ENCODE data around the gene RFTN1.
"Not testable (repeated sequence)": the region's sequence is repeated elsewhere in the genome, so short reads cannot be mapped to it uniquely, and the experiment has no call there.

RFTN1 gene

DNA sequence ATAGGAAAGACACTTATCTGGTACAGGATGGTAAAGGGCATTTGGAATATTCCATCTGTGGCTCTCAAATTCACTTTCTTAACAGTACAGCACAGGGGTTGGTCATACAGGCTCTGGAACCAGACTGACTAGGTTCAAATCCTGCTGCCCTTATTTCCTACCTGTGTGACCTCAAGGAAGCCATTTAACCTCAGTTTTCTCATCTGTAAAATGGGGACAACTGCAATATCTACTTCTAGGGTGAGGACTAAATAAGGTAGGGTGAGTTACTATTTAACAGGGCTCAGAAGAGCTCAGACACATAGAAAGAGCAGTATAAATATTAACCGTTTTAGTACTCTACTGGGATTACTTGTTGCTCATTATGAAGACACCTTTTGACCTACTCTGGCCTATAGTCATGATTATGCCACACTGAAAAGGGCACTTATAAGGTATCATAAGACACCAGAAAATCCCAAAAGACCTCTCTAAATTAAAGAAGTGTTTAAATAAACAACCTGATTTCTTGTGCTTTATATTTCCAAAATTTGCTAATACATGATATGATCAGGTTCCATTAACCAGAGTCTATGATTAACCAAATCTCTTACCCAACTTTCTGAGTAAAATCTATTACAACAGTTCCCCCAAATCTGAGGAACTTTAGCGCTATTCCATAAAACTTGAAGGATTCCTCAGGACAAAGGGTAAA, 6.5 kb downstream of the RFTN1 start:
- no peak for DNase-seq (ENCODE audit: low spot score)

DNA sequence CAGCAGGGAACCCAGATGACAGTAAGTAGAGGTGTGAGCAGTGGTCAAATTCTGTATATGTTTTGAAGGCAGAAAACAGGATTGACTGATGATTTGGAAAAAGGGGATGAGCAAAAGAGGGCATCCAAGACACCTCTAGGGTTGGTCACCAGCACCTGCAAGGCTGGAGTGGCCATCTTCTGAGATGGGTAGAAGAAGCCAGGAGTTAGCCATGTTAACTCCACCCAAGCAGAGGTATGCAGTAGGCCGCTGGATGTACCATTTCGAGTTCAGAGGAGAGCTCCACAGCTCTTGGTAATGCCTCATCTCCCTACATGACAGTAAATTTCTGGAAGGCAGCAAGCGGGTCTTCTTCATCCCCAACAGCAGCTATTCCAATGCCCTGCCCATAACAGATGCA, 7.0 kb downstream of the RFTN1 start:
- no peak for DNase-seq (ENCODE audit: low spot score)

GRCh38 chr3:16504692-16505091, 8.8 kb downstream of the RFTN1 start:
- DNase-seq (ENCODE audit: low spot score): no peak

- no peak for DNase-seq (ENCODE audit: low spot score)
These were observed 9.3 kb downstream of the RFTN1 start for GRCh38 chr3:16504242-16504641.

- no peak for DNase-seq (ENCODE audit: low spot score)
These were observed 10.2 kb downstream of the RFTN1 start for GRCh38 chr3:16503191-16503776.

GRCh38 chr3:16502347-16502908, 11.1 kb downstream of the RFTN1 start:
- DNase-seq (ENCODE audit: low spot score): no peak

GRCh38 chr3:16501376-16501775, 12.1 kb downstream of the RFTN1 start:
- no peak for DNase-seq (ENCODE audit: low spot score)

GRCh38 chr3:16500911-16501310, 12.6 kb downstream of the RFTN1 start:
- DNase-seq (ENCODE audit: low spot score): no peak

GRCh38 chr3:16500093-16500492, 13.4 kb downstream of the RFTN1 start:
- DNase-seq (ENCODE audit: low spot score): no peak

GRCh38 chr3:16499351-16499750, 14.1 kb downstream of the RFTN1 start:
- DNase-seq (ENCODE audit: low spot score): no peak

- no peak for DNase-seq (ENCODE audit: low spot score)
These were observed 15.2 kb downstream of the RFTN1 start for GRCh38 chr3:16498130-16498890.

DNA sequence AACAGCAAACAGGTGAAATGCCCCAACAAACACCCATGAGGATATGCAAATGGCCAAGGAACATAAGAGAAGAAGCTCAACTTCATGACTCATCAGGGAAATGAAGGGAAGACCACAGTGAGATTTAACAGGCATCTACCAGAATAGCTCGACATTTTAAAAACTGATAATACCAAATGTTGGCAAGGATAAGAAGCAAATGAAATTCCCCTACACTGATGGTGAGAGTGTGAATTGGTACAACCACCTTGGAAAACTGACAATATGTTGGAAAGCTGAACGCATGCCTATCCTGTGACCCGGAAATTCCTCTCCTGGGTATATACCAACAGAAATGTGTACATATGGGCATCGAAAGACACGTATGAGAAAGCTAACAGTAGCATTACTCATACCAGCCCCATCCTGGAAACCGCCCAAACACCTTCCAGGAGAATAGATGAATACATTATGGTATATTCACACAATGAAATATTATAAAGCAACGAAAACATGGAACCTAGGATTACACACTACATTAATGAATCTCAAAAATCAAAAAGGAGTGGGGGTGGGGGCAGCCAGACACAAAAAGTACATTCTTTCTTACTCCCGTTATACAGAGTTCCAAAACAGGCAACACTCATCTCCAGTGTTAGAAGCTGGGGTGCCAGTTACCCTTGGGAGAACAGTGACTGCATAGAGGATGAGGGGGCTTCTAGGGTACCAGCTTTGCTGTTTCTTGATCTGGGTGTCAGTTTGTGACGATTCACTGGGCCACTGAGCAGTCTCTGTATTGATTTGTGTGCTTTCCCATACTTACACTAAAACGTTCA, 16.9 kb downstream of the RFTN1 start:
- no peak for DNase-seq (ENCODE audit: low spot score)

- DNase-seq (ENCODE audit: low spot score): no peak
These were observed 17.5 kb downstream of the RFTN1 start for GRCh38 chr3:16496008-16496407.

DNA sequence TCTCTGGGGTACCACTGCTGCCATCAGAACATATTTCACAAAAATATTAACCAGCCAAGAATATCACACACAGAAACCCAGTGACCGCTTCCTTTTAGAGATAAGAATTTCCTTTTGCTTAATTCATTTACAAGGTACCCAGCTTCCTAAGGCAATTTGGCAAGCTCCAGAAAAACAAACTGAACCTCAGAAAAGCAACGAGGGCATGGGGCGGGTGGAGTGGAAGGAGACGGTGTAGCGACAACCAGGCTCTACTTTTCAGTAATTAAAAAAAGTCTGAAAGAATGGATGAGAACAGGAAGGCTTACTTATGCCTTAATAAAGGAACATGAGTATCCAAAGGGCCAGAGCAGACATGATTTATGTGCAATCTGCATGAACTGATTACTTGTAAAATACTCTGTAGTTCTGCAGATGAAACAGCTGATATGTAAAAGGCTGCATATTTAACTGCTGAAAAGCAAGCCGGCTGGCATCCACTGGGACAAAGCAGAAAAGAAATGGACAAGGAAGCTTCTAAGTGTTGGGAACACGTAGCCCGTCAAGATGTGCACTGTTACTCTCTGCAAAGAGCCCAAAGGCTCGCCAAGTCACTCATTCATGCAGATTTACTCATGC, 18.6 kb downstream of the RFTN1 start:
- peak; percentile 21 for DNase-seq (ENCODE audit: low spot score)

DNA sequence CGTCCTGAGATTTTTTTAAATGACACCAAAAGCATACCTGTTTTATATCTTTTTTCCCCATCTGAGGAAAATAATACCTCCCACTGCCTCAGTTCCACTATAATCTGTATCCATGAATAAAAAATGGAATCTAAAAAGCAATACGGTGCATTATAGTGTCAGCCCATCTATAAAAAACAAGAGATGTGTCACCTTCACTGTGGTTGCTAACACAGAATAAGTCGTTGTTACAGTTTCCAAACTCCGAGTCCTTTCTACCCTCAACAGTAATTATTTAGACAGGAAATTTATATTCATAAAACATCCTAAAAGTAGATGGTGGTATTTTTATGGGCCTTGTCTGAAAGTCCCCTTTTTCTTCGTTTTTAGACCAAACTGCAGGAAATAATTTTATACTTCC, 19.4 kb downstream of the RFTN1 start:
- no peak for DNase-seq (ENCODE audit: low spot score)

- DNase-seq (ENCODE audit: low spot score): no peak
These were observed 23.4 kb downstream of the RFTN1 start for GRCh38 chr3:16490062-16490619.

GRCh38 chr3:16489326-16490061, 24.0 kb downstream of the RFTN1 start:
- DNase-seq (ENCODE audit: low spot score): not testable (repeated sequence)

GRCh38 chr3:16488637-16489036, 24.9 kb downstream of the RFTN1 start:
- DNase-seq (ENCODE audit: low spot score): no peak

DNA sequence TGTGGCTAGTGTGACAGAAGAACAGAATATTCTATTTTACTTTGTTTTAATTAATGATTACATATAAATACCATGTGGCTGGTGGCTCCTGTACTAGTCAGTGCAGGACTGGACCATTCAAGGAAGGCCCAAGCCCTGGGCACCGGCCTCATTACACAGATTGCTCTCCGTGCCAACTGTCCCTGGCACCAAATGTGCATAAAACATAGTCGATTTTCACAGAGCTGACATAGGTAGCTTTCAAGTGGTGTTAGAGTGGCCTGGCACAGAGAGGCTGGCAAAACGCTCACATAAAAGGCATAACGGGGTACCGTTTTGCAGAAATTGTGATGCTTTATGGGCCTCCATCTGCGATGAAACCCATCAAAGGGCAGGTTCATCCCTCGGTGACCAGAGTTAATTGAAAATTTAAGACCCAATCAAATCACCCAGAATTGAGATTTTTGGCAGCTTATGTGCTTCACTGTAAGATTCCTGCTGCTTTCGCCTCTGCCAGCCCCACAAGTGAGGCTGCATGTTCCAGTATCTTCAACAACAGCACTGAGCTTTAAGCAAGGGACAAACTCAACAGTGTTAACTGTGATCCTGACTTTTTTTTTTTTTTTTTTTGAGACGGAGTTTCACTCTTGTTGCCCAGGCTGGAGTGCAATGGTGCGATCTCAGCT, 25.9 kb downstream of the RFTN1 start:
- DNase-seq (ENCODE audit: low spot score): no peak

DNA sequence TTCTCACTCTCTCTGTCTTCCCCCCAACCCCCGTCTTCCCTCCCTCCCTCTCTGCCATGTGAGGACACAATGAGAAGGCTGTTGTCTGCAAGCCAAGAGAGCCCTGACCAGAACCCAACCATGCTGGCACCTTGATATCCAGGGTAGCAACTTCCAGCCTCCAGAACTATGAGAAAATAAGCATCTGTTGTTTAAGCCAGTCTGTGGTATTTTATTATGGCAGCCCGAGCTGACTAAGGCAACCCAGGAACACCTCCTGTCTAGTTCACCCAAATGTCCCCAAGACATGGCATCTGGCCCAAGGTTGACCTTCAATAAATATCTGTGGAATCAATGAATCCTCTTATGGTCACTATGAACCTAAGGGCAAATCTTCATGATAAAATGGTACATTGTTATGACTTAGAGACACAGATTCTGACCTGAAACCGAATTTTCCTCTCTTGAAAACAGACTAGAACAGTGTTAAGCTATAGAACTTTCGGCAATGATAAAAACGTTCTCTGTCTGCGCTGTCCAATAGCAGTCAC, 26.5 kb downstream of the RFTN1 start:
- no peak for DNase-seq (ENCODE audit: low spot score)
